Endothelial cell of umbilical vein (primary cell): ENCODE data around the gene CNTD1. TPM values are rescaled to one million over a fixed set of nuclear protein-coding genes. Genes with fewer than 3 reads are reported as not detected.

Experiments
- BruUV-seq: library from RNA; stranded (reverse); fragments of 400-500 nt; replicated peaks from 2 replicates; lab custom pipeline; 2021; lab: Mats Ljungman, UMichigan
- CTCF ChIA-PET: fragments of 300-600, 350-600 bp; sonication (Branson Sonifier 250); formaldehyde crosslinking; loops from one replicate; lab custom pipeline; 2021; ENCODE audit warnings: antibody characterized with exemption, inconsistent platforms; lab: Charles Lee
- POLR2A ChIA-PET: fragments of 300-600, 350-600 bp; sonication (Branson Sonifier 250); formaldehyde crosslinking; loops from one replicate; lab custom pipeline; 2021; ENCODE audit warnings: antibody characterized with exemption, inconsistent platforms; lab: Charles Lee
- DNase-seq: peaks from one replicate; pipeline ENCODE4 v3.0.0-alpha.2; 2011; ENCODE audit warnings: low read depth, low spot score
- FAIRE-seq: peaks from 2 replicates; lab custom pipeline; 2011; peaks lifted over from hg19 to GRCh38; lab: Jason Lieb, UNC
- H2AFZ ChIP-seq: 2 replicates; pipeline ENCODE4 v1.6.0; 2012; ENCODE audit warnings: low read depth, low read length, control low read depth, inconsistent platforms
- H3K27ac ChIP-seq: 2 replicates; pipeline ENCODE4 v1.5.1; 2011; ENCODE audit warnings: low read depth, mild to moderate bottlenecking, control low read depth, low read length, moderate library complexity; ENCODE audit not compliant: insufficient read depth
- H3K27me3 ChIP-seq, 2 experiments: 2 replicates each; pipeline versions ENCODE4 v1.6.0 to v1.6.1; 2011; ENCODE audit warnings: low read length in 2 of 2, mixed read lengths in 1 of 2; ENCODE audit not compliant: control insufficient read depth in 2 of 2, insufficient read depth in 2 of 2
- H3K36me3 ChIP-seq, 2 experiments: 2 replicates in 1 of 2; 3 replicates in 1 of 2; pipeline ENCODE4 v1.5.1; 2011; ENCODE audit warnings: low read length in 2 of 2, mild to moderate bottlenecking in 1 of 2, moderate library complexity in 1 of 2; ENCODE audit not compliant: control insufficient read depth in 2 of 2, insufficient read depth in 2 of 2; ENCODE audit errors: extremely low read depth in 1 of 2
- H3K4me1 ChIP-seq: 3 replicates; pipeline ENCODE4 v1.5.1; 2011; ENCODE audit warnings: mild to moderate bottlenecking, low read length; ENCODE audit not compliant: control insufficient read depth, insufficient read depth; ENCODE audit errors: extremely low read depth
- H3K4me2 ChIP-seq: 2 replicates; pipeline ENCODE4 v1.6.1; 2011; ENCODE audit warnings: low read length, control low read depth, mixed read lengths; ENCODE audit not compliant: insufficient read depth
- H3K4me3 ChIP-seq, 3 experiments: fragments of 200-600 bp in 1 of 3; sonication (generic), shearing (Covaris generic) in 1 of 3; replicated peaks in 1 of 3; 2 replicates each; pipeline ENCODE4 v1.5.1; 2011 to 2016; ENCODE audit warnings: control low read depth in 3 of 3, low read length in 3 of 3, mild to moderate bottlenecking in 2 of 3, inconsistent platforms in 1 of 3, low read depth in 1 of 3, moderate library complexity in 1 of 3; ENCODE audit not compliant: insufficient read depth in 1 of 3
- H3K79me2 ChIP-seq: 2 replicates; pipeline ENCODE4 v1.6.0; 2012; ENCODE audit warnings: low read length, inconsistent platforms; ENCODE audit not compliant: control insufficient read depth, insufficient read depth
- H3K9ac ChIP-seq: replicated peaks from 2 replicates; pipeline ENCODE3; 2011; ENCODE audit warnings: low read length, control low read depth; ENCODE audit not compliant: insufficient read depth; ENCODE audit errors: extremely low read depth
- H3K9me1 ChIP-seq: replicated peaks from 3 replicates; pipeline ENCODE4 v1.6.0; 2011; ENCODE audit warnings: mild to moderate bottlenecking, low read length; ENCODE audit not compliant: control insufficient read depth, insufficient read depth; ENCODE audit errors: extremely low read depth
- H3K9me3 ChIP-seq: replicated peaks from 2 replicates; pipeline ENCODE4 v1.5.1; 2012; ENCODE audit warnings: low read length, inconsistent platforms; ENCODE audit not compliant: control insufficient read depth, insufficient read depth
- H4K20me1 ChIP-seq: replicated peaks from 2 replicates; pipeline ENCODE3; 2011; ENCODE audit warnings: mild to moderate bottlenecking, low read length; ENCODE audit not compliant: control insufficient read depth, insufficient read depth; ENCODE audit errors: extremely low read depth
- EZH2 ChIP-seq: IDR thresholded peaks from 2 replicates; pipeline ENCODE4 v1.6.1; 2012; ENCODE audit warnings: borderline replicate concordance, low read depth, mild to moderate bottlenecking, moderate library complexity, low read length, inconsistent platforms; ENCODE audit not compliant: severe bottlenecking
- FOS ChIP-seq: IDR thresholded peaks from 2 replicates; pipeline ENCODE4 v1.6.1; 2011; ENCODE audit warnings: mild to moderate bottlenecking, low read length, moderate library complexity, borderline replicate concordance; ENCODE audit not compliant: insufficient read depth
- GATA2 ChIP-seq: IDR thresholded peaks from 2 replicates; pipeline ENCODE4 v1.7.0; 2011; ENCODE audit warnings: low read depth, mild to moderate bottlenecking, moderate library complexity, mixed read lengths, low read length; ENCODE audit not compliant: insufficient read length, insufficient read depth
- JUN ChIP-seq: IDR thresholded peaks from 2 replicates; pipeline ENCODE4 v1.6.1; 2011; ENCODE audit warnings: borderline replicate concordance, low read depth; ENCODE audit not compliant: insufficient read length, insufficient read depth
- MYC ChIP-seq: IDR thresholded peaks from one replicate; pipeline ENCODE4 v1.6.1; 2011; ENCODE audit warnings: mild to moderate bottlenecking, low read depth, low read length
- POLR2A ChIP-seq: IDR thresholded peaks from 2 replicates; pipeline ENCODE4 v1.6.1; 2012; ENCODE audit warnings: low read depth, mild to moderate bottlenecking, control low read depth, low read length
- POLR2AphosphoS5 ChIP-seq: IDR thresholded peaks from 2 replicates; pipeline ENCODE4 v1.6.1; 2012; ENCODE audit warnings: low read depth, mild to moderate bottlenecking, control low read depth, low read length, moderate library complexity; ENCODE audit not compliant: insufficient read depth
- dilution Hi-C: fragments of 300-500 bp; cut with MboI; formaldehyde crosslinking; loops from one replicate; pipeline ENCODE4 v1.15.0; 2019; ENCODE audit warnings: low sequenced_read_pairs; ENCODE audit not compliant: extremely low pct_ligation_motif_present
- intact Hi-C: fragments of 100-400 bp; cut with micrococcal nuclease; formaldehyde crosslinking; loops from one replicate; pipeline ENCODE4 v1.10.0; 2022
- polyA plus RNA-seq, 4 experiments: library from polyadenylated mRNA; depleted of rRNA in 3 of 4; stranded (reverse) in 3 of 4; unstranded in 1 of 4; fragments of >200 nt; gene quantifications; 2 replicates each; pipeline versions ENCODE4 v1.2.1 to v1.2.3, GENCODE V29; 2011 to 2012; ENCODE audit warnings: missing spikeins in 1 of 4
- total RNA-seq: library from RNA; stranded (reverse); gene quantifications from 2 replicates; pipeline ENCODE4 v1.2.3, GENCODE V29; 2021
- TF ChIP-seq, protein P1 (sequence below): IDR thresholded peaks from 2 replicates; pipeline ENCODE4 v1.6.1; 2011; ENCODE audit not compliant: insufficient read depth, insufficient read length
- TF ChIP-seq, protein P2 (sequence below), 2 donors: IDR thresholded peaks; 1 replicate in 1 of 2; 2 replicates in 1 of 2; pipeline ENCODE4 v1.5.1; 2011; ENCODE audit warnings: low read length in 2 of 2, mild to moderate bottlenecking in 2 of 2, moderate library complexity in 2 of 2, control low read depth in 1 of 2, inconsistent platforms in 1 of 2, low read depth in 1 of 2; ENCODE audit not compliant: insufficient read depth in 1 of 2; ENCODE audit errors: extremely low read depth in 1 of 2

Gene CNTD1
- total and polyA plus RNA-seq, 2 donors (not counting 3 experiments of a cell fraction or from before 2014, with no cell fraction given), result not detected

GRCh38 chr17:42821176-42821575 is 22.5 kb downstream of the CNTD1 start:
- DNase-seq (no peak), FAIRE-seq (no peak)
- H4K20me1 ChIP-seq, result no peaks in the 10 kb centered on the region
- H3K36me3 ChIP-seq, result peaks cover 13 to 14% of the 10 kb centered on the region in 2 experiments
- peaks cover 16% of the 10 kb centered on the region for H3K79me2 ChIP-seq
- no peak overlapping the region for H3K9ac ChIP-seq
- peaks cover 5% of the 10 kb centered on the region for H3K4me1 ChIP-seq
- dilution Hi-C loops, result no loop called here
- intact Hi-C loops, result loop anchor here (5.0 kb wide), 2 partner anchors 79 to 116 kb away; no protein-coding TSS in a partner anchor
- BruUV-seq, result no TSS peak
- no peak overlapping the region for H2AFZ ChIP-seq
- no peak overlapping the region for H3K4me3 ChIP-seq
- H3K27ac ChIP-seq, result no peak overlapping the region
- H3K9me1 ChIP-seq, result no peaks in the 10 kb centered on the region
- ChIA-PET POLR2A (no interaction called here), CTCF (interaction anchor here (1.3 to 2.4 kb wide), 6 partner anchors 18 to 243 kb away, joined by 3 to 10 read pairs (median 4); partner anchors contain the start of gene PSMC3IP)
- H3K9me3 ChIP-seq, result no peaks in the 10 kb centered on the region
- H3K27me3 ChIP-seq, result no peaks in the 10 kb centered on the region
- no peak for TF ChIP-seq JUN
- TF ChIP-seq POLR2A, result no peak
- TF ChIP-seq, protein P1, sequence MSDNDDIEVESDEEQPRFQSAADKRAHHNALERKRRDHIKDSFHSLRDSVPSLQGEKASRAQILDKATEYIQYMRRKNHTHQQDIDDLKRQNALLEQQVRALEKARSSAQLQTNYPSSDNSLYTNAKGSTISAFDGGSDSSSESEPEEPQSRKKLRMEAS, result no peak
- no peak for TF ChIP-seq FOS
- TF ChIP-seq POLR2AphosphoS5, result no peak
- no peak for TF ChIP-seq MYC
- TF ChIP-seq EZH2, result no peak
- TF ChIP-seq, protein P2, sequence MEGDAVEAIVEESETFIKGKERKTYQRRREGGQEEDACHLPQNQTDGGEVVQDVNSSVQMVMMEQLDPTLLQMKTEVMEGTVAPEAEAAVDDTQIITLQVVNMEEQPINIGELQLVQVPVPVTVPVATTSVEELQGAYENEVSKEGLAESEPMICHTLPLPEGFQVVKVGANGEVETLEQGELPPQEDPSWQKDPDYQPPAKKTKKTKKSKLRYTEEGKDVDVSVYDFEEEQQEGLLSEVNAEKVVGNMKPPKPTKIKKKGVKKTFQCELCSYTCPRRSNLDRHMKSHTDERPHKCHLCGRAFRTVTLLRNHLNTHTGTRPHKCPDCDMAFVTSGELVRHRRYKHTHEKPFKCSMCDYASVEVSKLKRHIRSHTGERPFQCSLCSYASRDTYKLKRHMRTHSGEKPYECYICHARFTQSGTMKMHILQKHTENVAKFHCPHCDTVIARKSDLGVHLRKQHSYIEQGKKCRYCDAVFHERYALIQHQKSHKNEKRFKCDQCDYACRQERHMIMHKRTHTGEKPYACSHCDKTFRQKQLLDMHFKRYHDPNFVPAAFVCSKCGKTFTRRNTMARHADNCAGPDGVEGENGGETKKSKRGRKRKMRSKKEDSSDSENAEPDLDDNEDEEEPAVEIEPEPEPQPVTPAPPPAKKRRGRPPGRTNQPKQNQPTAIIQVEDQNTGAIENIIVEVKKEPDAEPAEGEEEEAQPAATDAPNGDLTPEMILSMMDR (IDR thresholded peaks at IDR 0.05; ENCODE audit: extremely low read depth in 1 of 2, insufficient read depth in 1 of 2, low read depth in 1 of 2, low read length in 2 of 2), result no peak
- no peak for TF ChIP-seq GATA2
- H3K4me2 ChIP-seq, result no peak overlapping the region
